ENCODE results near the gene SOCS1. TPM values are rescaled to one million over a fixed set of nuclear protein-coding genes. Genes with fewer than 3 reads are reported as not detected.

Gene SOCS1
- polyA plus RNA-seq, 6 donors from 2014 or later, result 19.8 to 62.0 (median 32.5) TPM

DNA sequence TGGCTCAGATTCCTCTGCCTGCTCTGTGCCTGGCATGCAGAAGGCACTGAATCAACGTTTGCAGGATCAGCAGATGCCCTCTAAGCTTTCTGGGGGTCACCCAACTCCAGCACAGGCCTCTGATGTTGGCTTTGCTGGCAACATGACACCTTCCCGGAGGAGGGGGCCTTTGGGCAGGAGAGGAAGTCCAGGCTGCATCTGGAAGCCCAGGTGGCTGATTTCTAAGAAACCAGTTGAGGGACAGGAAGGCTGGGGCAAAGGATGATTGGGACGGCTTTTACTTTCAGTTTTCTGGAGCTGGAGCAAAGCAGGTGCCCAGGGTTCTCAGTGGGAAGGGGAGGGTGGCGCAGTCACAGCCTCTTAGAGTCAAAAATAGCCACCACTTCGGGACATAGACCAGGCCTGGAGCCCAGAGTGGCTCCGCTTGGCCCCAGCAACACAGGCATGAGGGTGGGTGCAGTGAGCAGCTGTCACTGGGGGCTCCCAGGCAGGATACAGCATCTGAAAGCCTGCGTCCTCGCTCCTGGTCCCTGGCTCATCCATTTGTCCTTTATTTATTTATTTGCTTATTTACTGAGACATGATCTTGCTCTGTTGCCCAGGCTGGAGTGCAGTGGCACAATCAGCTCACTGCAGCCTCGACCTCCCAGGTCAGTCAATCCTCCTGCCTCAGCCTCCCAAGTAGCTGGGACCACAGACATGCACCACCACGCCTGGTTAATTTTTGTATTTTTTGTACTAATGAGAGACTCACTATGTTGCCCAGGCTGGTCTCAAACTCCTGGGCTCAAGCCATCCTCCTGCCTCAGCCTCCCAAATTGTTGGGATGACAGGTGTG is 15.1 kb downstream of the SOCS1 start:
- Mint-ChIP-seq H3K9me3 (no peaks in the 10 kb centered on the region), H3K27me3 (no peaks in the 10 kb centered on the region), H3K4me1 (peaks cover 5 to 11% (median 6%) of the 10 kb centered on the region in 3 donors), H3K36me3 (no peaks in the 10 kb centered on the region), H3K4me3 (no peak overlapping the region), H3K27ac (no peak overlapping the region)
- ATAC-seq (ENCODE audit: low read depth in 2 of 2) (no peak), DNase-seq (no peak)

DNA sequence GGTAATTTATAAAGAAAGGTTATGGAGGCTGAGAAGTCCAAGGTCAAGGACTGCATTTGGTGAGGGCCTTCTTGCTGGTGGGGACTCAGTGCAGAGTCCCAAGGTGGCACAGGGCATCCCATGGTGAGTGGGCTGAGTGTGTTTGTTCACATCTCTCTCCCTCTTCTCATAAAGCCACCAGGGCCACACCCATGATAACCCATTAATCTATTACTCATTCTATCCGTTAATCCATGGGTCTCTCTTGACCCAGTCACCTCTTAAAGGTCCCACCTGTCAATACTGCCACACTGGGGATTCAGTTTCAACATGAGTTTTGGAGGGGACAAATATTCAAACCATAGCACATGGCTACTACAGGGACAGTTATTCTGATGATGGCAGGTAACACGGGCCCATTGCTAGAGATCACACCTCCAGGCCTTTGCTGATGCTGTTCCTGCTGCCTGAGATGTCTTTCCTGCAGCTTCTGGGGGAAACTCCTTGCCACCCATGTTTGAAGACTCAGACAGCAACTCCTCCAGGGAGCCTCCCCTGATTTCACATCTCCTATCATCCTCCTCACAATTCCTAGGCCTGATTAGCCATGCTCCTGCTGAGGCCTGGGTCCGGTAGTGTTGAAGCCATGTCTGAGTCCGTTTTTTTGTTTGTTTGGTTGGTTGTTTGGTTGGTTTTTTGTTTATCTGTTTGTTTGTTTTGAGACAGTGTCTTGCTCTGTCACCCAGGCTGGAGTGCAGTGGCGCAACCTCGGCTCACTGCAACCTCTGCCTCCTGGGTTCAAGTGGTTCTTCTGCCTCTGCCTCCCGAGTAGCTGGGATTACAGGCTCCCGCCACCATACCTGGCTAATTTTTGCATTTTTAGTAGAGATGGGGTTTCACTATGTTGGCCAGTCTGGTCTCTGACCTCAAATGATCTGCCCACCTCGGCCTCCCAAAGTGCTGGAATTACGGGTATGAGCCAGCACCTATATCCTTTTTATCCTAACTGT is 16.1 kb downstream of the SOCS1 start:
- no peak for DNase-seq

GRCh38 chr16:11238272-11239202 is 17.5 kb downstream of the SOCS1 start:
- no peaks in the 10 kb centered on the region for H3K27me3 Mint-ChIP-seq
- H3K9me3 Mint-ChIP-seq, result no peaks in the 10 kb centered on the region
- no peak for ATAC-seq (ENCODE audit: low read depth in 2 of 2)
- no peak overlapping the region for H3K27ac Mint-ChIP-seq
- H3K4me1 Mint-ChIP-seq, result peaks cover 11 to 19% (median 11%) of the 10 kb centered on the region in 3 donors
- no peaks in the 10 kb centered on the region for H3K36me3 Mint-ChIP-seq
- H3K4me3 Mint-ChIP-seq, result peak overlapping the region in 1 of 8 donors; percentile 14
- DNase-seq, result no peak

More for the DNA sequence above, 16.1 kb downstream of the SOCS1 start:
- H3K27ac Mint-ChIP-seq, result peak overlapping the region in 1 of 6 donors; percentile 7
- H3K9me3 Mint-ChIP-seq, result no peaks in the 10 kb centered on the region
- no peaks in the 10 kb centered on the region for H3K36me3 Mint-ChIP-seq
- H3K4me1 Mint-ChIP-seq, result peaks cover 6 to 11% (median 9%) of the 10 kb centered on the region in 3 donors
- H3K4me3 Mint-ChIP-seq, result no peak overlapping the region
- no peak for ATAC-seq (ENCODE audit: low read depth in 2 of 2)
- no peaks in the 10 kb centered on the region for H3K27me3 Mint-ChIP-seq

- no peak overlapping the region for H3K4me3 Mint-ChIP-seq
These were observed 19.3 kb downstream of the SOCS1 start for GRCh38 chr16:11236461-11237254.

GRCh38 chr16:11235703-11235991 is 20.4 kb downstream of the SOCS1 start:
- H3K4me3 Mint-ChIP-seq, result no peak overlapping the region
- H3K4me1 Mint-ChIP-seq, result peaks cover 20 to 34% (median 27%) of the 10 kb centered on the region in 3 donors
- H3K36me3 Mint-ChIP-seq, result no peaks in the 10 kb centered on the region
- DNase-seq (no peak), ATAC-seq (ENCODE audit: low read depth in 2 of 2) (no peak)
- H3K9me3 Mint-ChIP-seq, result no peaks in the 10 kb centered on the region
- H3K27ac Mint-ChIP-seq, result no peak overlapping the region
- no peaks in the 10 kb centered on the region for H3K27me3 Mint-ChIP-seq

More at GRCh38 chr16:11236461-11237254, 19.3 kb downstream of the SOCS1 start:
- Mint-ChIP-seq H3K36me3 (no peaks in the 10 kb centered on the region), H3K27me3 (no peaks in the 10 kb centered on the region), H3K9me3 (no peaks in the 10 kb centered on the region), H3K4me1 (peaks cover 21 to 34% (median 29%) of the 10 kb centered on the region in 3 donors), H3K27ac (no peak overlapping the region)
- no peak for DNase-seq
- no peak for ATAC-seq (ENCODE audit: low read depth in 2 of 2)

DNA sequence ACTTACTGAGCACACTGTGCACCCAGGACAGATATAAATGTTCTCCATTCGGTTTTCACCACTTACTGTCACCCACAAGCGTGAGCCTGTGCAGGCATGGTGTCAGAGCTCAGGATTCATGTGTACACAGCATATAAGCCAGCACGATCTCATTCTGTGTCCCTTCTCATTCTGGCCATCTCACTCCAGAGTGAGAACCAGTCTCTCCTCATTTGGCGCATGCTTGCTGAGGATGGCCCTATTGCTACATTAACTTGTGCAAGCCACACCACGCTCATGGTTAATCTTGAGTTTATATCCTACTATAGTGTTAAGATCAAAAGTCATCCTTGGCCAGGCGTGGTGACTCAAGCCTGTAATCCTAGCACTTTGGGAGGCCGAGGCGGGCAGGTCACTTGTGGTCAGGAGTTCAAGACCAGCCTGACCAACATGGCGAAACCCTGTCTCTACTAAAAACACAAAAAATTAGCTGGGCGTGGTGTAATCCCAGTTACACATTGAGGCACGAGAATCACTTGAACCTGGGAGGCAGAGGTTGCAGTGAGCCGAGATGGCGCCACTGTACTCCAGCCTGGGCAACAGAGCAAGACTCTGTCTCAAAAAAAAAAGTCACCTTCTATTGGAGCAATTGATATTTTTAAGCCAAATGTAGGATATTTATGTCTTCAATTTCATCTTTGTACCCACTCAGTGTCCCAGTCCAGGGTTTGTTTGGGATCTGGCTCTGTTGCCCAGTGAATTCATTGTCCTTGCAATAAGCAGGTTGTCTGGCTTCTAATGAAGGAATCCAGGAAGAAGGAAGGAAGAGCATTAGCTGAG is 20.9 kb downstream of the SOCS1 start:
- no peaks in the 10 kb centered on the region for H3K27me3 Mint-ChIP-seq
- H3K36me3 Mint-ChIP-seq, result no peaks in the 10 kb centered on the region
- DNase-seq (no peak), ATAC-seq (ENCODE audit: low read depth in 2 of 2) (no peak)
- H3K9me3 Mint-ChIP-seq, result no peaks in the 10 kb centered on the region
- peak overlapping the region in 1 of 8 donors; percentile 45 for H3K4me3 Mint-ChIP-seq
- peak overlapping the region in 1 of 6 donors; percentile 17 for H3K27ac Mint-ChIP-seq
- H3K4me1 Mint-ChIP-seq, result peaks cover 16 to 29% (median 23%) of the 10 kb centered on the region in 3 donors

DNA sequence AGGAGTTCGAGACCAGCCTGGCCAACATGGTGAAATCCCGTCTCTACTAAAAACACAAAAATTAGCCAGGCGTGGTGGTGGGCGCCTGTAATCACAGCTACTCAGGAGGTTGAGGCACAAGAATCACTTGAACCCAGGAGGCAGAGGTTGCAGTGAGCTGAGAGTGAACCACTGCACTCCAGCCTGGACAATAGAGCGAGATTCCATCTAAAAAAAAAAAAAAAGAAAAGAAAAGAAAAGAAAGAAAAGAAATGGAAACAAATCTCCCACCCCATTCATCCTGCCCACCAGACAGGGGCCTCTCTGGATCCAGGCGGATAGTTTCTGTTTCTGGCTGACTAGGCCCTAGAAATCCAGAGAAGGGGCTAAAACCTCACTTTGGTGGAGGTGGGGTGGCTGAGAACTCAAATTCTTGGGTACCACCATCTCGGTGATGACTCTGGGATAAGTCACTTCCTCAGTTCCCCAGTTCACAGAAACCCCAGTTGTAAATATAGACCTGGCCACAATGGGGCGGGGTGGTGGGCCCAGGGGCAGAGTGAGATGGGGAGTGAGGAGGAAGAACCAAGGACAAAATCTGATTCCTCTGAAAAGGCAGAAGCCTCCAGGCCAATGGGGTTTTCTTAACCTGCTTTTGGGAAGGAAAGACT is 22.2 kb downstream of the SOCS1 start:
- H3K9me3 Mint-ChIP-seq, result no peaks in the 10 kb centered on the region
- DNase-seq, result no peak
- no peaks in the 10 kb centered on the region for H3K36me3 Mint-ChIP-seq
- H3K27me3 Mint-ChIP-seq, result no peaks in the 10 kb centered on the region
- H3K4me1 Mint-ChIP-seq, result peaks cover 16 to 29% (median 23%) of the 10 kb centered on the region in 3 donors
- ATAC-seq (ENCODE audit: low read depth in 2 of 2), result peak; percentile 19 to 30
- H3K27ac Mint-ChIP-seq, result peak overlapping the region in 3 of 6 donors; percentile 62 to 63 (median 62)
- H3K4me3 Mint-ChIP-seq, result peak overlapping the region; percentile 52 to 80 (median 68)

DNA sequence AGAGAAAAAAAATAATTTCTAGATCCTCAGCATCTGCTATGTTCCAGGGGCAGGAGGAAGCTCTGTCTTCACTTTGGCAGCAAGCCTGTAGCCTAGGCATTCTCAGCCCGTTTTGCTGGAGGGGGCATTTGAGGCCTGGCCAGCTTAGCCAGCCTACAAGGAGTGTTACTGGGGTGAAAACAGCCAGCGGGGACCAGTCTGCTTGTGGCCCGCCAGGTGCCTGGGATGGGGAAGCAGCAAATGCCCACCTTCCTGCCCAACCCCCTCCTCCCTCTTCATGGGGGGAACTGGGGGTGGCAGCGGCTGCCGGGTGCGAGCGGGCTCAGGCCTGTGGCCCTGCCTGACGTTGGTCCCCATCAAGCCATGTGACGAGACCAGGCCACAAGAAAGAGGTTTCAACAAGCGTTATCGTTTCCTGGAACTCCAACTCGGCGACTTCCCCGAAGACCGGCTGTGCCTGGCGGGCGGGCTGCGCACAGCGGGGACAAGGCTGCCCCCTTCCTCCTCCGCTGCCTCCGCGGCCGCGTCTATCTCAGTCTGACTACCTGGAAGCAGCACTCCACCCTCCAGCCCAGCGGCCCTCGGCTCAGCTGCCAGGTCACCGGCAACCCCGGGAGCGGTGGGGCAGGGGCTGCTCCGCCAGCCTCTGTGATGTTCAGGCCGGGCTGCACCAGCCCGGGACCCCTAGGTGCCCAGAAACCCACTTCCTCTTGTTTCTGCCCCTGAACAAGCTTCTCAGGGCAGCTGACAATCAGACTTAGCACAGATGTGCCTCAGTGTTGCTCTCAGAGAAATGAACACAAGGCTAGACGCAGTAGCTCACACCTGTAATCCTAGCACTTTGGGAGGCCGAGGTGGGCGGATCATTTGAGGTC is 22.9 kb downstream of the SOCS1 start:
- H3K4me1 Mint-ChIP-seq, result peaks cover 16 to 29% (median 23%) of the 10 kb centered on the region in 3 donors
- H3K27me3 Mint-ChIP-seq, result no peaks in the 10 kb centered on the region
- H3K36me3 Mint-ChIP-seq, result no peaks in the 10 kb centered on the region
- DNase-seq (peak; percentile 66), ATAC-seq (ENCODE audit: low read depth in 2 of 2) (peak; percentile 83 to 84)
- H3K4me3 Mint-ChIP-seq, result peak overlapping the region; percentile 52 to 91 (median 70)
- no peaks in the 10 kb centered on the region for H3K9me3 Mint-ChIP-seq
- H3K27ac Mint-ChIP-seq, result peak overlapping the region in 4 of 6 donors; percentile 62 to 85 (median 62)

DNA sequence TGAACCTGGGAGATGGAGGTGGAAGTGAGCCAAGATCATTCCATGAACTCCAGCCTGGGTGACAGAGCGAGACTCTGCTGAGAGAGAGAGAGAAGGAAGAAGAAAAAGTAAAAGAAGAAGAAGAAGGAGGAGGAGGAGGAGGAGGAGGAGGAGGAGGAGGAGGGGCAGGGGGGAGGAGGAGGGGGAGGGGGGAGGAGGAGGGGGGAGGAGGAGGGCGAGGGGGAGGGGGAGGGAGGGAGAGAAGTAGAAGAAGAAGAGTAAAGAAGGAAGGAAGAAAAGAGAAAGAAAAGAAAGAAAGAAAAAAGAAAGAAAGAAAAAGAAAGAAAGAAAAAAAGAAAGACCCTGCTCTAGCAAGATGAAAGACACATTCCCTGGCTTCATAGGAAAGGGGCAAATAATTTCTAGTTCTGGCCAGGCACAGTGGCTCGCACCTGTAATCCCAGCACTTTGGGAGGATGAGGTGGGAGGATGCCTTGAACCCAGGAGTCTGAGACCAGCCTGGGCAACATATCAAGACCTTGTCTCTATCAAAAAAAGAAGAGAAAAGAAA is 23.6 kb downstream of the SOCS1 start:
- Mint-ChIP-seq H3K27me3 (no peaks in the 10 kb centered on the region), H3K9me3 (no peaks in the 10 kb centered on the region), H3K36me3 (no peaks in the 10 kb centered on the region), H3K4me3 (peak overlapping the region; percentile 52 to 91 (median 70)), H3K4me1 (peaks cover 16 to 29% (median 23%) of the 10 kb centered on the region in 3 donors), H3K27ac (peak overlapping the region in 4 of 6 donors; percentile 62 to 96 (median 73))
- DNase-seq (no peak), ATAC-seq (ENCODE audit: low read depth in 2 of 2) (no peak)

- Mint-ChIP-seq H3K4me1 (peaks cover 16 to 29% (median 23%) of the 10 kb centered on the region in 3 donors), H3K9me3 (no peaks in the 10 kb centered on the region), H3K36me3 (no peaks in the 10 kb centered on the region), H3K4me3 (peak overlapping the region in 3 of 8 donors; percentile 32 to 68 (median 56)), H3K27ac (peak overlapping the region in 3 of 6 donors; percentile 21 to 39 (median 33)), H3K27me3 (no peaks in the 10 kb centered on the region)
- DNase-seq (no peak), ATAC-seq (ENCODE audit: low read depth in 2 of 2) (no peak)
These were observed 24.5 kb downstream of the SOCS1 start for GRCh38 chr16:11231367-11231970.
